ENCODE measurements around the gene C6orf89. TPM values are rescaled to one million over a fixed set of nuclear protein-coding genes. Genes with fewer than 3 reads are reported as not detected.

The C6orf89 gene
- total RNA-seq, 2 experiments from 2014 or later, result 51.8 to 53.8 TPM

Other genes with a start within 250 kb of the C6orf89 start
- 100 to 1,000 TPM; 107 to 109 TPM for gene CDKN1A, start 207.2 kb upstream of the C6orf89 start, total RNA-seq
- under 1 TPM; 0.15 to 0.25 TPM for gene RAB44, start 188.1 kb upstream of the C6orf89 start, total RNA-seq
- 1 to 10 TPM; 4.0 TPM for gene CPNE5, start 46.5 kb upstream of the C6orf89 start, total RNA-seq
- 10 to 100 TPM; 22.8 to 24.3 TPM for gene PPIL1, start 11.1 kb upstream of the C6orf89 start, total RNA-seq
- 1 to 10 TPM; 7.3 to 8.5 TPM for gene PI16, start 68.8 kb downstream of the C6orf89 start, total RNA-seq
- 100 to 1,000 TPM; 131 TPM for gene MTCH1, start 100.2 kb downstream of the C6orf89 start, total RNA-seq
- gene FGD2, start 119.7 kb downstream of the C6orf89 start, total RNA-seq, result 1 to 10 TPM; 4.7 to 4.9 TPM

All from activated CD4-positive, alpha-beta memory T cell treated with anti-CD3 and anti-CD28 coated beads, Interleukin-2, amount 10 ng/mL, durations not matched to agents 7 days and 5 days (primary cell).